ENCODE measurements around the gene ADAT3.

ADAT3 gene

DNA sequence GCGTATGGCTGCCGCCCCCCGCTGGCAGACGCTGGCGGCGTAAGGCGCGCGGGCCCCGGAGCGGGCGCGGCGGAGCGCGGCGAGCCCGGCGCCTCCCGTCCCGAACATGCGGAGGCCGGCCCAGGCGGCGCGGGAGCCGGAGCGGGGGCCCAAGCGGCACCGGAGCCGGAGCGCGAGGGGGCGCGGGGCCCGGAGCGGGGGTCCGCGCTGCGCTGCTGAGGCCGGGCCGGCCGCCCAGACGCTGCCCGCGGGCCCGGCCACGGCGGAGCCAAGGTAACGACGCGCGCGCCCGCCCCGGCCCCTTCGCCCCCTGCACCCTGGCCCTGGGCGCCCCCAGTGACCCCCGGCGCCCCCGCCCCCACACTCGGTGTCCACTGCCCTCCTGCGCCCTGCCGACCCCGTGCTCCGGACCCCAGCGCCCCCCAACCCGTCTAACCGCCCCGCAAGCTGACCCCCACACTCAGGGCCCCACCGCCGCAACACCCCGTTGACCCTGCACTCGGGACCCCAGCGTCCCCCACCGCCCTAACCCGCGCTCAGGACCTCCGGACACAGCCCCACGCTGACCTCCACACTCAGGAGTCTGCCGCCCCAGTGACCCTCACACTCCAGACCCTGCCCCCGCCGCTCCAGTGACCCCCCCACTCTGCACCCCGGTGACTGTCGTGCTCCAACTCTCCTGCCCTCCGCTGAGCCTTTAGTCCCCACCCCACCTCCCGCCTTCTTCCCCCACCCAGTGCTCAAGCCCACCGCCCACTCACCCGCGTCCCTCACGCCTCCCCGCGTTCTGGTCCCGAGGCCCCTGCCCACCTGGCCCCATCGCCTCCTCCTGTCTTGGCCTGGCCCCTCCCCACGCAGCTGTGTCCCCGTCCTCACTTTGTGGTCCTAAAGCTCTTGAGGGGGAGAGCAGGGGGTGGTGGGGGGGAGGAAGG lies 36.2 kb downstream of the ADAT3 start, which contains the start of gene CSNK1G2:
Gene CSNK1G2 (plus strand): TSS at position 27 of the 932 bp plus-strand sequence. CDS start 28,601 bp downstream, outside the sequence.
- DNase-seq (ENCODE audit: extremely low read depth, low read depth), result no peak
- TF ChIP-seq, protein P1, sequence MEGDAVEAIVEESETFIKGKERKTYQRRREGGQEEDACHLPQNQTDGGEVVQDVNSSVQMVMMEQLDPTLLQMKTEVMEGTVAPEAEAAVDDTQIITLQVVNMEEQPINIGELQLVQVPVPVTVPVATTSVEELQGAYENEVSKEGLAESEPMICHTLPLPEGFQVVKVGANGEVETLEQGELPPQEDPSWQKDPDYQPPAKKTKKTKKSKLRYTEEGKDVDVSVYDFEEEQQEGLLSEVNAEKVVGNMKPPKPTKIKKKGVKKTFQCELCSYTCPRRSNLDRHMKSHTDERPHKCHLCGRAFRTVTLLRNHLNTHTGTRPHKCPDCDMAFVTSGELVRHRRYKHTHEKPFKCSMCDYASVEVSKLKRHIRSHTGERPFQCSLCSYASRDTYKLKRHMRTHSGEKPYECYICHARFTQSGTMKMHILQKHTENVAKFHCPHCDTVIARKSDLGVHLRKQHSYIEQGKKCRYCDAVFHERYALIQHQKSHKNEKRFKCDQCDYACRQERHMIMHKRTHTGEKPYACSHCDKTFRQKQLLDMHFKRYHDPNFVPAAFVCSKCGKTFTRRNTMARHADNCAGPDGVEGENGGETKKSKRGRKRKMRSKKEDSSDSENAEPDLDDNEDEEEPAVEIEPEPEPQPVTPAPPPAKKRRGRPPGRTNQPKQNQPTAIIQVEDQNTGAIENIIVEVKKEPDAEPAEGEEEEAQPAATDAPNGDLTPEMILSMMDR (IDR thresholded peaks at IDR 0.05; ENCODE audit: low read depth, low read length), result no peak; the same call in 1 of the 2 replicates

GRCh38 chr19:1942078-1942933 lies 37.1 kb downstream of the ADAT3 start:
- no peak for DNase-seq (ENCODE audit: extremely low read depth, low read depth)
- TF ChIP-seq, protein P1 (IDR thresholded peaks at IDR 0.05; ENCODE audit: low read depth, low read length), result no peak

DNA sequence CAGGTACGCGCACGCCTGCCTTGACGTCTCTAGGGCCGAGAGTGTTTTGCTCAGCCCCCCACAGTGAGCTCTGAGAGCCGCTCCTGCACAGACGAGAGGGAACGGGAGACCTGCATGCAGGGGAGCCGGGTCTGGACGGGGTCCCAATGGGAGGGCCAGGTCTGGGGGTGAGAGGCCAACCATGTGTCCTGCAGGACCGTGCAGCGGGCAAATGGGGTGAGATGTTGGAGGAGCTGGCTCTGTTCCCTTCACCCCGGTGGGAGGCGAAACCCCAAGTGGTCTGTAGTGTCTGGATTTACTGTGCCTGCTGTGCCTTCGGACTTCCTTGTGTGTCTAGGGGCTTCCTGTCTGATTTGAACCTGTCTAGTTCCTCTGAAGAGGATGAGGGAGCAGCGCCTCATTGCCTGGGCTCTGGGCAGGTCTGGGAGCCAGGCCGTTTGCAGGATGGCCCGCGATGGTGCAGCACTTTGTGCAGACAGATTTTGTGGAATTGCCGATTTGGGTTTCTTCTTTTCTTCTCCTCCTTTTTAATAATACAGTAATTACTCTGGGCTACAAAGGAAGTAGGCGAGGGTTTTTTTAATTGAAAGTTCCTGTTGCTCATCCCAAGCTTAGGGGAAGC lies 37.8 kb downstream of the ADAT3 start:
- DNase-seq (ENCODE audit: extremely low read depth, low read depth), result no peak
- TF ChIP-seq, protein P1 (IDR thresholded peaks at IDR 0.05; ENCODE audit: low read depth, low read length), result no peak

GRCh38 chr19:1943661-1944087 lies 38.5 kb downstream of the ADAT3 start:
- DNase-seq (ENCODE audit: extremely low read depth, low read depth), result no peak
- TF ChIP-seq, protein P1 (IDR thresholded peaks at IDR 0.05; ENCODE audit: low read depth, low read length), result no peak

GRCh38 chr19:1944088-1944915 lies 39.1 kb downstream of the ADAT3 start:
- TF ChIP-seq, protein P1 (IDR thresholded peaks at IDR 0.05; ENCODE audit: low read depth, low read length), result no peak
- no peak for DNase-seq (ENCODE audit: extremely low read depth, low read depth)

DNA sequence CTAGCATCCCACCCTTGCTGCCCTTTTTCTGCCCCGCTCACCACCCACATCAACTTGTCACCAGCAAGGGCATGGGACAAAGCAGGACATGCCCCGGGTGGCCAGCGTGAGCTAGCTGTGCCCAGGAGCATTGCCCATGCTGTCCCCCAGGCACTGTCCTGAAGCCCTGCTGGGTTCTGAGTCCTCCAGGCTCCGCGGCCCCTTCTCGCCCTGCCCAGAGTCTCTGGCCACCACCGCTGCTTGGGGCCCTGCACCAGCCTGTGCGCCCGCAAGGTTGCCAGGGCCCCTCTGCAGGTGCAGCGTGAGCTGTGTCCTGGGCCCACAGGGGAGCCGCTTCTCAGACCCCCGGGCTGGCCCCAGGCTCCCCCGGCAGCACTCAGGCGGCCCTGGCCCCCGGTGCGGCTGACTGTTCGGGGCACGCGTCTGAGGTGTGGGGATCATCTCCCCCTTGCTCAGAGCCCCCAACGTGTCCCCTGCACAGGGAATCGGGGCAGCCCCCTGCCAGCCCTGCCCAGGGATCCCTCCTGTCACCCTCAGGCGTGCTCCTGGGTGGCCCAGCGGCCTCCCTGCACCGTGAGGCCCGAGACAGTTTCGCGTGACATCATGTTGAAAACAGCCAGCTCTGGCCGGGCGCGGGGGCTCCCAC lies 39.8 kb downstream of the ADAT3 start:
- no peak for DNase-seq (ENCODE audit: extremely low read depth, low read depth)
- TF ChIP-seq, protein P1 (IDR thresholded peaks at IDR 0.05; ENCODE audit: low read depth, low read length), result no peak
